NCI-H748 (cell line): Measurements from ENCODE around the gene AGO1.
"Not testable (repeated sequence)": the region's sequence is repeated elsewhere in the genome, so short reads cannot be mapped to it uniquely, and the experiment has no call there.

Experiments
- DNase-seq: peaks from one replicate; lab custom pipeline; 2025; ENCODE audit not compliant: unreplicated experiment; lab: John Stamatoyannopoulos, UW

The AGO1 gene

GRCh38 chr1:35971601-35972000 is 88.6 kb downstream of the AGO1 start:
- no peak for DNase-seq

GRCh38 chr1:35972631-35973030 is 89.6 kb downstream of the AGO1 start:
- not testable (repeated sequence) for DNase-seq

GRCh38 chr1:35980090-35980489 is 97.1 kb downstream of the AGO1 start:
- no peak for DNase-seq
